ENCODE results near the gene PRPF8. TPM values are rescaled to one million over a fixed set of nuclear protein-coding genes. Genes with fewer than 3 reads are reported as not detected.
"Not testable (repeated sequence)": the region's sequence is repeated elsewhere in the genome, so short reads cannot be mapped to it uniquely, and the experiment has no call there.

Gene PRPF8
- total and polyA plus RNA-seq, 2 experiments from 2014 or later, result 72.2 to 93.8 TPM

DNA sequence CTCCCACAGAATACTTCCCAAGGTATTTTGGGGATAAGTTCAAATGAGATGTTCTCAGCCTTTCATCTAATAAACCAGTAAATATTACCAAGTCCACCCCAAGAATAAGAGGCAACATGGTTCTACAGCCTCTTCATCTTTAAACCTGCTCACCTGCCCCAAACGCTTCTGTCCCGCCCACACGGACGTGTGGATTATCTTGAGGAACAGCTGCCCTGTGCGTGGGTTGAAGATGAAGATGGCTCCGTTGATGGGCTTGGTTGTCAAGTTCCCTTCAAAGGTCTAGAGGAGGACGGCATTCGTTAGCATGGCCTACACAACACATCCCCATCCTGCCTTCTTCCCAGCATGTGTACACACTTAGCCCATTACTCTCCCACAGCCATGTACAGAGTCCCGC is 26.6 kb downstream of the PRPF8 start:
- peaks cover 21% of the 10 kb centered on the region for H3K79me2 ChIP-seq (ENCODE audit: insufficient read depth)
- H3K27me3 ChIP-seq (replicated peaks; ENCODE audit: insufficient read depth), result no peaks in the 10 kb centered on the region
- no peaks in the 10 kb centered on the region for H3K9me3 ChIP-seq (ENCODE audit: low read depth)
- TF ChIP-seq EZH2 (IDR thresholded peaks at IDR 0.05; ENCODE audit: insufficient read depth, poor library complexity, severe bottlenecking) (no peak), EZH2phosphoT487 (IDR thresholded peaks at IDR 0.05; ENCODE audit: insufficient read depth, low read depth) (no peak)
- no peak overlapping the region for H3K27ac ChIP-seq
- H2AFZ ChIP-seq, result no peak overlapping the region
- no peaks in the 10 kb centered on the region for H3K9me2 ChIP-seq (ENCODE audit: insufficient read depth)
- no peak overlapping the region for H3K9ac ChIP-seq
- H4K20me1 ChIP-seq (ENCODE audit: insufficient read depth), result no peaks in the 10 kb centered on the region; the same call in 1 of the 2 replicates
- peaks cover 87% of the 10 kb centered on the region for H3K36me3 ChIP-seq (ENCODE audit: low read depth)
- H3K4me1 ChIP-seq (ENCODE audit: insufficient read depth), result no peaks in the 10 kb centered on the region
- no peak overlapping the region for H3K4me2 ChIP-seq (ENCODE audit: unreplicated experiment)
- H3K4me3 ChIP-seq, result no peak overlapping the region
- WGBS, 2 experiments (ENCODE audit: low coverage in 1 of 2, low lambda C conversion rate in 2 of 2, missing lambda C conversion rate in 2 of 2), result 95 to 96% methylated on average over 9 of the region's 9 CpGs
- in situ Hi-C loops (cut with MboI), result no loop called here
- peaks cover 36% of the 10 kb centered on the region for H3F3A ChIP-seq (ENCODE audit: insufficient read depth)
- DNase-seq, result no peak

DNA sequence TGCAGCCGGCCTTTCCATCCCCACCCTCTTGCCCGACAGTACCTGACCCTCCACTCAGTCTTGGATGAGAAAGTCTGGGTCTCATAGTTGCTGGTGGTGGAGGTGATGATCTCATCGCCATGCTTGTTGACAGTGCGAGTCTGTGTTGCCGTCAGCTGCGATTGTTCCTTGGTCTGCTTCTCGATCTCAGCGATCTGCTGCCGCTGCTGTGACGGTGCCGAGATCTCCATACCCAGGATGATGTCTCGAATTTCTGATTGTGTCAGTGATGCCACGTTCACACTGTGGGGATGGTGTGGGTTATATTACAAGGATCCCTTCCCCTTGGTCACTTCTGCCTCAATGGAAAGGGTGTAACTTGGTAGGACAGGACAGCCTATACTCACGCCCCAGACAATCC is 30.9 kb downstream of the PRPF8 start:
- no peak overlapping the region for H2AFZ ChIP-seq
- no peaks in the 10 kb centered on the region for H3K79me2 ChIP-seq (ENCODE audit: insufficient read depth)
- H3K4me1 ChIP-seq (ENCODE audit: insufficient read depth), result peaks cover 7% of the 10 kb centered on the region; the same call in 1 of the 2 replicates
- no peaks in the 10 kb centered on the region for H3K9me2 ChIP-seq (ENCODE audit: insufficient read depth)
- peaks cover 66% of the 10 kb centered on the region for H3K36me3 ChIP-seq (ENCODE audit: low read depth)
- H3K27me3 ChIP-seq (replicated peaks; ENCODE audit: insufficient read depth), result no peaks in the 10 kb centered on the region
- H3K9me3 ChIP-seq (ENCODE audit: low read depth), result no peaks in the 10 kb centered on the region
- H3K27ac ChIP-seq, result no peak overlapping the region
- H3K9ac ChIP-seq, result no peak overlapping the region
- H4K20me1 ChIP-seq (ENCODE audit: insufficient read depth), result no peaks in the 10 kb centered on the region
- H3F3A ChIP-seq (ENCODE audit: insufficient read depth), result peaks cover 66% of the 10 kb centered on the region
- DNase-seq, result no peak
- no peak overlapping the region for H3K4me2 ChIP-seq (ENCODE audit: unreplicated experiment)
- 89 to 90% methylated on average over 14 of the region's 14 CpGs for WGBS, 2 experiments (ENCODE audit: low coverage in 1 of 2, low lambda C conversion rate in 2 of 2, missing lambda C conversion rate in 2 of 2)
- H3K4me3 ChIP-seq, result no peak overlapping the region
- in situ Hi-C loops (cut with MboI), result no loop called here
- TF ChIP-seq EZH2phosphoT487 (IDR thresholded peaks at IDR 0.05; ENCODE audit: insufficient read depth, low read depth) (no peak), EZH2 (IDR thresholded peaks at IDR 0.05; ENCODE audit: insufficient read depth, poor library complexity, severe bottlenecking) (no peak)

DNA sequence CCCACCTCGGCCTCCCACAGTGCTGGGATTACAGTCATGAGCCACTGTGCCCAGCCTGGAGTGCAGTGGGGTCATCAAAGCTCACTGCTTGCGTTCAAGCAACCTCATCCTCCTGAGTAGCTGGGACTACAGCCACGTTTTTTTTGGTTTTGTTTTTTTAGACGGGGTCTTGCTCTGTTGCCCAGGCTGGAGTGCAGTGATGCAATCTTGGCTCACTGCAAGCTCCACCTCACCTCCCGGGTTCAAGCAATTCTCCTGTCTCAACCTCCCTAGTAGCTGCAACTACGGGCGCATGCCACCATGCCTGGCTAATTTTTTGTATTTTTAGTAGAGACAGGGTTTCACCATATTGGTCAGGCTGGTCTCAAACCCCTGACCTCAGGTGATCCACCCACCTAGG is 31.9 kb downstream of the PRPF8 start:
- H3K79me2 ChIP-seq (ENCODE audit: insufficient read depth); H3K27me3 ChIP-seq (replicated peaks; ENCODE audit: insufficient read depth); H3K4me3 ChIP-seq; in situ Hi-C loops (cut with MboI); H3K27ac ChIP-seq; H4K20me1 ChIP-seq (ENCODE audit: insufficient read depth); H3K9me2 ChIP-seq (ENCODE audit: insufficient read depth); H2AFZ ChIP-seq; H3K4me2 ChIP-seq (ENCODE audit: unreplicated experiment); DNase-seq; H3K9me3 ChIP-seq (ENCODE audit: low read depth); H3K4me1 ChIP-seq (ENCODE audit: insufficient read depth); H3K9ac ChIP-seq: not testable (repeated sequence)
- peaks cover 57% of the 10 kb centered on the region for H3K36me3 ChIP-seq (ENCODE audit: low read depth)
- WGBS, 2 experiments (ENCODE audit: low coverage in 1 of 2, low lambda C conversion rate in 2 of 2, missing lambda C conversion rate in 2 of 2), result 85 to 89% methylated on average over 7 of the region's 7 CpGs
- peaks cover 66% of the 10 kb centered on the region for H3F3A ChIP-seq (ENCODE audit: insufficient read depth)

DNA sequence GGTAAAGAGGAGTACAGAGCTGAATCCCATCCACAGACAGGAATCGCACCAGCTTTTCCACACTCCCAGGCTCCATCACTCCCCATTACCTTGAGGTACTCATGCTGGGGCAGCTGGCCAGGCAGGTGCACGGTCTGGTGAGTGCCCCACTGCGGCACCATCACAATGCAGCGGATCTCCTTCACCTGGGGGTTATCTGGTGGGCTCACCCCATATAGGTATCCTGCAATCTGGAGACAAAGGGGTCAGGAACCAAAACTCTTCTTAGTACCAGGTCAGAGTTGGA is 33.2 kb downstream of the PRPF8 start:
- Histone ChIP-seq H3F3A (ENCODE audit: insufficient read depth) (peaks cover 61% of the 10 kb centered on the region), H3K4me2 (ENCODE audit: unreplicated experiment) (no peak overlapping the region), H3K9me2 (ENCODE audit: insufficient read depth) (no peaks in the 10 kb centered on the region), H3K27ac (no peak overlapping the region), H3K9ac (no peak overlapping the region), H4K20me1 (ENCODE audit: insufficient read depth) (no peaks in the 10 kb centered on the region), H3K4me1 (ENCODE audit: insufficient read depth) (peaks cover 7% of the 10 kb centered on the region; the same call in 1 of the 2 replicates), H3K79me2 (ENCODE audit: insufficient read depth) (no peaks in the 10 kb centered on the region), H3K9me3 (ENCODE audit: low read depth) (no peaks in the 10 kb centered on the region), H2AFZ (no peak overlapping the region), H3K36me3 (ENCODE audit: low read depth) (peaks cover 48% of the 10 kb centered on the region), H3K4me3 (no peak overlapping the region), H3K27me3 (replicated peaks; ENCODE audit: insufficient read depth) (no peaks in the 10 kb centered on the region)
- 82 to 95% methylated on average over 4 of the region's 4 CpGs for WGBS, 2 experiments (ENCODE audit: low coverage in 1 of 2, low lambda C conversion rate in 2 of 2, missing lambda C conversion rate in 2 of 2)
- DNase-seq, result no peak
- in situ Hi-C loops (cut with MboI), result no loop called here
- TF ChIP-seq EZH2phosphoT487 (IDR thresholded peaks at IDR 0.05; ENCODE audit: insufficient read depth, low read depth) (no peak), EZH2 (IDR thresholded peaks at IDR 0.05; ENCODE audit: insufficient read depth, poor library complexity, severe bottlenecking) (no peak)

Data from GM23248 (cell line).